Osteocyte (in vitro differentiated cells): ENCODE data around the gene DYNC1I1. TPM values are rescaled to one million over a fixed set of nuclear protein-coding genes. Genes with fewer than 3 reads are reported as not detected.

ENCODE experiments used
- DNase-seq: peaks from one replicate; pipeline ENCODE4 v3.0.0; 2021; ENCODE audit warnings: mixed read lengths; ENCODE audit not compliant: unreplicated experiment; ENCODE audit errors: extremely low spot score
- H3K27ac Mint-ChIP-seq: one replicate; pipeline ENCODE4 v1.8.0; 2021; ENCODE audit warnings: mild to moderate bottlenecking, mixed read lengths; ENCODE audit not compliant: unreplicated experiment
- H3K27me3 Mint-ChIP-seq: one replicate; pipeline ENCODE4 v1.8.0; 2021; ENCODE audit warnings: mixed read lengths; ENCODE audit not compliant: unreplicated experiment
- H3K36me3 Mint-ChIP-seq: one replicate; pipeline ENCODE4 v1.8.0; 2021; ENCODE audit warnings: mixed read lengths; ENCODE audit not compliant: unreplicated experiment
- H3K4me1 Mint-ChIP-seq: one replicate; pipeline ENCODE4 v1.8.0; 2021; ENCODE audit warnings: mixed read lengths; ENCODE audit not compliant: unreplicated experiment
- H3K4me3 Mint-ChIP-seq: one replicate; pipeline ENCODE4 v1.8.0; 2021; ENCODE audit warnings: mild to moderate bottlenecking, moderate library complexity, mixed read lengths; ENCODE audit not compliant: unreplicated experiment
- H3K9me3 Mint-ChIP-seq: one replicate; pipeline ENCODE4 v1.8.0; 2021; ENCODE audit warnings: mixed read lengths; ENCODE audit not compliant: unreplicated experiment
- total RNA-seq: library from RNA; stranded (reverse); gene quantifications from 2 replicates; pipeline ENCODE4 v1.2.1, GENCODE V29; 2021
- TF ChIP-seq, protein P1 (sequence below): fragments of 200-600 bp; sonication (generic); IDR thresholded peaks from 2 replicates; pipeline ENCODE4 v1.5.0; 2021; ENCODE audit warnings: antibody characterized with exemption, mild to moderate bottlenecking, moderate library complexity

Gene DYNC1I1
- total RNA-seq, 1 donor from 2014 or later = 43.3 TPM

DNA sequence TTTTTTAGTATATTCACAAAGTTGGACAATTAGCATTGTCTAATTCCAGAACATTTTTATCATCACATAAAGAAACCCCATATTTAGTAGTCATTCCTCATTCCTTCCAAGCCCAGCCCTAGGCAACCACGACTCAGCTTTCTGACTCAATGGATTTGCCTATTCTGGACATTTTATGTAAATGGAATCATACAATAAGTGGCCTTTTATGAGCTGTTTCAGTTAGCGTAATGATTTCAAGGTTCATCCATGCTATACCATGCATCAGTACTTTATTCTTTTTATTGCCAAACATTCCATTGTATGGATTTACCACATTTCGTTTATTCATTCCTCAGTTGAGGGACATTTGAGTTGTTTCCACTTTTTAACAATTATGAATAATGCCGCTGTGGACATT lies 249.2 kb downstream of the DYNC1I1 start:
- no peaks in the 10 kb centered on the region for H3K27me3 Mint-ChIP-seq
- TF ChIP-seq, protein P1, sequence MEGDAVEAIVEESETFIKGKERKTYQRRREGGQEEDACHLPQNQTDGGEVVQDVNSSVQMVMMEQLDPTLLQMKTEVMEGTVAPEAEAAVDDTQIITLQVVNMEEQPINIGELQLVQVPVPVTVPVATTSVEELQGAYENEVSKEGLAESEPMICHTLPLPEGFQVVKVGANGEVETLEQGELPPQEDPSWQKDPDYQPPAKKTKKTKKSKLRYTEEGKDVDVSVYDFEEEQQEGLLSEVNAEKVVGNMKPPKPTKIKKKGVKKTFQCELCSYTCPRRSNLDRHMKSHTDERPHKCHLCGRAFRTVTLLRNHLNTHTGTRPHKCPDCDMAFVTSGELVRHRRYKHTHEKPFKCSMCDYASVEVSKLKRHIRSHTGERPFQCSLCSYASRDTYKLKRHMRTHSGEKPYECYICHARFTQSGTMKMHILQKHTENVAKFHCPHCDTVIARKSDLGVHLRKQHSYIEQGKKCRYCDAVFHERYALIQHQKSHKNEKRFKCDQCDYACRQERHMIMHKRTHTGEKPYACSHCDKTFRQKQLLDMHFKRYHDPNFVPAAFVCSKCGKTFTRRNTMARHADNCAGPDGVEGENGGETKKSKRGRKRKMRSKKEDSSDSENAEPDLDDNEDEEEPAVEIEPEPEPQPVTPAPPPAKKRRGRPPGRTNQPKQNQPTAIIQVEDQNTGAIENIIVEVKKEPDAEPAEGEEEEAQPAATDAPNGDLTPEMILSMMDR = no peak
- H3K9me3 Mint-ChIP-seq = no peaks in the 10 kb centered on the region
- H3K27ac Mint-ChIP-seq = no peak overlapping the region
- H3K4me3 Mint-ChIP-seq = no peak overlapping the region
- H3K4me1 Mint-ChIP-seq = peaks cover 16% of the 10 kb centered on the region
- peaks cover 24% of the 10 kb centered on the region for H3K36me3 Mint-ChIP-seq
- no peak for DNase-seq

DNA sequence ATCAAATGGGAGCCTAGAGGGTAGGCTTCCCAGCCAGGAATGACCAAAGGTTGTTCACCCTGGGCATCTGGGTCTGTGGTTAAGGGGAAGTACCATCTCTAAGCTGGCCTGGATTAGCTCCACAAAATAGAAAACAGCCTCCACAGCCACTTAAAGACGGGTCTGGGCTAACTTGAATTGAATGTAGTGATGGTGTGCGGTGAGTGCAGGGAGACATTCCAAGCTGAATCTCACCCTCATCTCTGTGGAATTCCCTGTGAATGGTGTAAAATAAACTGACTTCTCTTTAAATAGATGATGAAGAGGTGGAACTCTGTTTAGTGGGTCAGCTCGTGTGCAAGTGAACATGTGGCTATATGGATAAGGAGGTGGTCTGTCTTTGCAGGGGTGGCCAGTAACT lies 251.0 kb downstream of the DYNC1I1 start:
- H3K36me3 Mint-ChIP-seq = peaks cover 26% of the 10 kb centered on the region
- no peaks in the 10 kb centered on the region for H3K9me3 Mint-ChIP-seq
- H3K4me1 Mint-ChIP-seq = peaks cover 15% of the 10 kb centered on the region
- DNase-seq = no peak
- H3K27ac Mint-ChIP-seq = no peak overlapping the region
- H3K4me3 Mint-ChIP-seq = no peak overlapping the region
- TF ChIP-seq, protein P1 = no peak
- H3K27me3 Mint-ChIP-seq = no peaks in the 10 kb centered on the region

DNA sequence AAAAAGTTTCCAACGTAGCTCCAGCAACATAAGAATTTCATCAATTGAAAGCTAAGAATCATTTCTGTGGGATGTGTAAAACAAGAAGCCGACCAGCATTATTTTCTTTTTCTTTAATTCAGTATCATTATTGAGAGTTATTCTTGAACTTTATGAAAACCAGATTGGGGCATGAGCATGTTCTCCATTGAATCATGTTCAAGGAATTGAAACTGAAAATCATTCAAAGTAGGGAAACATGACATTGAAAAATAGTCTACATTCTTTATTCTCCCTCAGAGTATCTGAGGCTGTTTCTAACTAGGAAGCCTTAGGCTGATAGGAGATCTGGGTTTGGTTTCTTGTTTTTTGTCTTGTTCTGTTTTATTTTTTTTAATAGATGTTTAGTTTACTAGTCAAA lies 253.7 kb downstream of the DYNC1I1 start:
- TF ChIP-seq, protein P1 = no peak
- peaks cover 15% of the 10 kb centered on the region for H3K4me1 Mint-ChIP-seq
- H3K27me3 Mint-ChIP-seq = no peaks in the 10 kb centered on the region
- H3K27ac Mint-ChIP-seq = peak overlapping the region; percentile 2
- DNase-seq = no peak
- H3K4me3 Mint-ChIP-seq = no peak overlapping the region
- H3K9me3 Mint-ChIP-seq = no peaks in the 10 kb centered on the region
- H3K36me3 Mint-ChIP-seq = peaks cover 30% of the 10 kb centered on the region

GRCh38 chr7:96026611-96027010 lies 254.3 kb downstream of the DYNC1I1 start:
- H3K9me3 Mint-ChIP-seq = no peaks in the 10 kb centered on the region
- no peak for DNase-seq
- H3K27ac Mint-ChIP-seq = no peak overlapping the region

GRCh38 chr7:96028729-96029128 lies 256.4 kb downstream of the DYNC1I1 start:
- TF ChIP-seq, protein P1 = no peak
- Mint-ChIP-seq H3K4me1 (peaks cover 15% of the 10 kb centered on the region), H3K27me3 (no peaks in the 10 kb centered on the region), H3K9me3 (no peaks in the 10 kb centered on the region), H3K4me3 (no peak overlapping the region), H3K27ac (no peak overlapping the region), H3K36me3 (peaks cover 47% of the 10 kb centered on the region)
- no peak for DNase-seq

More at GRCh38 chr7:96026611-96027010, 254.3 kb downstream of the DYNC1I1 start:
- Mint-ChIP-seq H3K4me3 (no peak overlapping the region), H3K4me1 (peaks cover 15% of the 10 kb centered on the region), H3K36me3 (peaks cover 31% of the 10 kb centered on the region), H3K27me3 (no peaks in the 10 kb centered on the region)
- TF ChIP-seq, protein P1 = no peak
